Effector memory CD8-positive, alpha-beta T cell (primary cell): ENCODE measurements around the gene PPME1.

Source experiments
- ATAC-seq: fragments of 150-1000 bp; cut with Tn5 transposase; replicated peaks from 2 replicates; pipeline ENCODE4 v1.10.0; 2021; ENCODE audit warnings: mild to moderate bottlenecking, moderate library complexity
- DNase-seq, 3 experiments: peaks; one replicate each; pipeline ENCODE4 v3.0.0; 2021
- H3K27ac Mint-ChIP-seq, 2 donors: one replicate each; pipeline ENCODE4 v1.8.0; 2022; ENCODE audit warnings: mild to moderate bottlenecking in 2 of 2, mixed read lengths in 2 of 2, moderate library complexity in 2 of 2
- H3K27me3 Mint-ChIP-seq, 2 donors: one replicate each; pipeline ENCODE4 v1.8.0; 2022; ENCODE audit warnings: mixed read lengths in 2 of 2
- H3K36me3 Mint-ChIP-seq: one replicate; pipeline ENCODE4 v1.8.0; 2022; ENCODE audit warnings: mild to moderate bottlenecking, moderate library complexity, mixed read lengths; ENCODE audit not compliant: insufficient read depth
- H3K4me1 Mint-ChIP-seq, 2 donors: one replicate each; pipeline ENCODE4 v1.8.0; 2022; ENCODE audit warnings: low read depth in 2 of 2, mixed read lengths in 2 of 2
- H3K4me3 Mint-ChIP-seq, 2 donors: one replicate each; pipeline ENCODE4 v1.8.0; 2022; ENCODE audit warnings: mild to moderate bottlenecking in 2 of 2, mixed read lengths in 2 of 2, moderate library complexity in 2 of 2
- H3K9me3 Mint-ChIP-seq, 2 donors: one replicate each; pipeline ENCODE4 v1.8.0; 2022; ENCODE audit warnings: mixed read lengths in 2 of 2

The PPME1 gene

GRCh38 chr11:74257959-74258553 lies 87.0 kb downstream of the PPME1 start:
- no peak for DNase-seq
- H3K4me3 Mint-ChIP-seq, result no peak overlapping the region
- H3K9me3 Mint-ChIP-seq, result no peaks in the 10 kb centered on the region
- no peak for ATAC-seq
- H3K4me1 Mint-ChIP-seq, result peaks cover 0 to 4% of the 10 kb centered on the region in 2 donors
- no peak overlapping the region for H3K27ac Mint-ChIP-seq
- peaks cover 18 to 25% of the 10 kb centered on the region in 2 donors for H3K27me3 Mint-ChIP-seq
- H3K36me3 Mint-ChIP-seq, result peaks cover 8% of the 10 kb centered on the region

GRCh38 chr11:74262725-74263124 lies 91.6 kb downstream of the PPME1 start:
- ATAC-seq, result no peak
- H3K27ac Mint-ChIP-seq, result no peak overlapping the region
- H3K9me3 Mint-ChIP-seq, result no peaks in the 10 kb centered on the region
- H3K36me3 Mint-ChIP-seq, result no peaks in the 10 kb centered on the region
- no peaks in the 10 kb centered on the region for H3K4me1 Mint-ChIP-seq
- DNase-seq, result no peak
- H3K4me3 Mint-ChIP-seq, result no peak overlapping the region
- peaks cover 19 to 41% of the 10 kb centered on the region in 2 donors for H3K27me3 Mint-ChIP-seq

GRCh38 chr11:74265256-74265655 lies 94.2 kb downstream of the PPME1 start:
- no peak for ATAC-seq

GRCh38 chr11:74267014-74267413 lies 95.9 kb downstream of the PPME1 start:
- Mint-ChIP-seq H3K4me1 (peaks cover 4 to 6% of the 10 kb centered on the region in 2 donors), H3K27ac (no peak overlapping the region), H3K27me3 (peaks cover 30 to 55% of the 10 kb centered on the region in 2 donors), H3K4me3 (no peak overlapping the region), H3K9me3 (no peaks in the 10 kb centered on the region), H3K36me3 (no peaks in the 10 kb centered on the region)
- ATAC-seq (no peak), DNase-seq (no peak)

More at GRCh38 chr11:74265256-74265655, 94.2 kb downstream of the PPME1 start:
- Mint-ChIP-seq H3K4me1 (peaks cover 4 to 6% of the 10 kb centered on the region in 2 donors), H3K27ac (no peak overlapping the region), H3K27me3 (peaks cover 24 to 57% of the 10 kb centered on the region in 2 donors), H3K4me3 (no peak overlapping the region), H3K9me3 (no peaks in the 10 kb centered on the region), H3K36me3 (no peaks in the 10 kb centered on the region)
- DNase-seq, result no peak

DNA sequence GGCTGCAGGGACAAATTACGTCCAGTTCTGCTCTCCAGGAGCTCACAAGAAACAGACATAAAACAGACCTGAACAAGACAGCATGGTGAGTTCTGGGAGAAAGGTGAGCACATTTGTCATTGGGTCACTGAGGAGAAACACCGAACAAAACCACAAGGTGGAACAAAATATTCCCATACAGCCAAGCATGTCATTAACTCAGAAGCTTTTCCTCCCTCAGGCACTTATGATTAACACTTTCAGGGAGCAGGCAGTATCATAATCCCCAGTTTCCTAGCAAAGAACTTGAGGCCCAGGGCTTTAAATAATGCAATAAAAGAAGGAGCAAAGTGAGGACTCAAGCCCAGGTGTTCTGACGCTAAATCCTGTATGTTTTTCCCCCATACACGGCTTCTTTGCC lies 97.4 kb downstream of the PPME1 start:
- H3K4me1 Mint-ChIP-seq, result peaks cover 4 to 6% of the 10 kb centered on the region in 2 donors
- no peak overlapping the region for H3K27ac Mint-ChIP-seq
- no peaks in the 10 kb centered on the region for H3K36me3 Mint-ChIP-seq
- H3K4me3 Mint-ChIP-seq, result no peak overlapping the region
- DNase-seq (no peak), ATAC-seq (no peak)
- no peaks in the 10 kb centered on the region for H3K9me3 Mint-ChIP-seq
- peaks cover 33 to 55% of the 10 kb centered on the region in 2 donors for H3K27me3 Mint-ChIP-seq

DNA sequence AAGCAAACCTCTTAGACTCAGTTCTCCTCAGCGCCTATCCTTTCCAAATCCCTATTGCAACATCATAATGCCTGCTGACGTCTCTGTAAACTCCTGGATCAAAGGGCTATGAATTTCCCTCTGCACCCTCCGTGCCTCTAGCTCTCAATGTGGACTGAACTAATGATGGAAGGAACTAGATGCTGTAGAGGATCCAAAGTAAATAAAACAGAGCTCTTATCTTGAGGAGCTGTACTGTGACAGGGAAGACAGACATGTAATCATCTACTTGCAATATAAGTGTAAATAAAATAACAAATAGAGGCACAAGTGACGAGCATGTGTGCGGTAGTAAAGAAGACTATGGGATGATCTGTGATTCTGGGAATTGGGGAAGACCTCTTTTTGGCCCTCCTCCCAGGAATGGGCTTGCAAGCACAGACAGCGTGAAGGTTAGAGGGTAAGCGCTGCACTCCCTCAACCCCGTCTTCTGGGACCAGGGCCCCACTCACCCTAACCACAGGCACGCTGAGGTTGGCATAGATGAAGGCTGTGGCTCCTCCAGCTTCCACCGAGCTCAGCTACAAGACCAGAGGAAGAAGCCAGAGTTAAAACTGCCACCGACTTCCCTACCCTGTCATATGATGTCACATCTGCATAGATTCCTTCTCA lies 98.2 kb downstream of the PPME1 start:
- peak; percentile 48 for ATAC-seq
- Mint-ChIP-seq H3K27ac (no peak overlapping the region), H3K27me3 (peaks cover 33 to 56% of the 10 kb centered on the region in 2 donors), H3K4me3 (no peak overlapping the region), H3K4me1 (peaks cover 4 to 6% of the 10 kb centered on the region in 2 donors), H3K36me3 (no peaks in the 10 kb centered on the region), H3K9me3 (no peaks in the 10 kb centered on the region)
- no peak for DNase-seq

DNA sequence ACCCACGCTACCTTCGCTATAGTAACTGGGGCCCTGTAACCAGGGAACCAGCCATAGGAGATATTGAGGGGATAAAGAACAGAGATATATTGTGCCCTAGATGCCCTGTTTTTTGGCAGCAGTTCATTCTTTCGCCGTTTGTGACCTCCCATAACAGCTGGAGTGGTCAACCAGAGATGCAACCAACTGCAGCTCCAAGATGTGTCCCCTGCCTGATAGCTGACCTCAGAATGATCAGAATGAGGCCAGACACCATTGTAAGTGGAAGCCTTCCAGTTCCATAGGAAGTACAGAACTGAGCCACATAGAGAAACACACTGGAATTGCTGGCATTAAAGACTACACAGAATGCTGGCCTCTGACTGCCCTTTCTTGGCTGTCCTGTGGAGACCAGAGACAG lies 101.2 kb downstream of the PPME1 start:
- no peaks in the 10 kb centered on the region for H3K36me3 Mint-ChIP-seq
- DNase-seq, result no peak
- no peaks in the 10 kb centered on the region for H3K9me3 Mint-ChIP-seq
- no peak for ATAC-seq
- peaks cover 56 to 68% of the 10 kb centered on the region in 2 donors for H3K27me3 Mint-ChIP-seq
- H3K27ac Mint-ChIP-seq, result no peak overlapping the region
- H3K4me1 Mint-ChIP-seq, result peaks cover 4 to 6% of the 10 kb centered on the region in 2 donors
- H3K4me3 Mint-ChIP-seq, result no peak overlapping the region

GRCh38 chr11:74276581-74276980 lies 105.5 kb downstream of the PPME1 start:
- no peak for DNase-seq
- H3K4me3 Mint-ChIP-seq, result no peak overlapping the region
- no peaks in the 10 kb centered on the region for H3K9me3 Mint-ChIP-seq
- no peaks in the 10 kb centered on the region for H3K4me1 Mint-ChIP-seq
- no peak overlapping the region for H3K27ac Mint-ChIP-seq
- peaks cover 46 to 47% of the 10 kb centered on the region in 2 donors for H3K27me3 Mint-ChIP-seq
- no peak for ATAC-seq
- H3K36me3 Mint-ChIP-seq, result no peaks in the 10 kb centered on the region

GRCh38 chr11:74278103-74278502 lies 107.0 kb downstream of the PPME1 start:
- H3K27ac Mint-ChIP-seq, result no peak overlapping the region
- no peak overlapping the region for H3K4me3 Mint-ChIP-seq
- no peaks in the 10 kb centered on the region for H3K9me3 Mint-ChIP-seq
- H3K27me3 Mint-ChIP-seq, result peaks cover 31 to 32% of the 10 kb centered on the region in 2 donors
- ATAC-seq, result no peak
- no peaks in the 10 kb centered on the region for H3K4me1 Mint-ChIP-seq
- no peaks in the 10 kb centered on the region for H3K36me3 Mint-ChIP-seq
- no peak for DNase-seq

DNA sequence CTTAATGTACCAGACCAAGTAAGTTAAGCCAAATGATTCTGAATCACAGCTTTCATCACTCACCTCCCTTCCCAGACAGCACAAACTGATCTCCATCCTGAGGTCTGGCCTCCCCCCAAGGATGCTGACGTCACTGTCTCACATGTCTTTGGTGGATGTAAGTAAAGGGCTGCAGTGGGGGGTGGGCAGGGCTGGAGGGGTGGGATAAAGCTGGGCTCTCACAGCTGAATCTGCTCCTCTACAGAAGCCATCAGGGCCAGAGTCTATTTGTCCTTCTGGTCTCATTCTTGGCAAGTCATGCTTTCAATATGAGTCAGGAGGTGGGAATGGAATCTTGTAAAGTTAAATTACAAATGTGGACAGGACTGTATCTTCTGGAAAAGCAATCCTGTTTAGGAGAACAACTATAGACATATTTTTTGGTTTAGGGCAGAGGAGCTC lies 107.7 kb downstream of the PPME1 start:
- Mint-ChIP-seq H3K9me3 (no peaks in the 10 kb centered on the region), H3K27me3 (peaks cover 28% of the 10 kb centered on the region in 2 donors), H3K4me3 (no peak overlapping the region), H3K4me1 (no peaks in the 10 kb centered on the region), H3K36me3 (no peaks in the 10 kb centered on the region), H3K27ac (no peak overlapping the region)
- DNase-seq (no peak), ATAC-seq (no peak)

DNA sequence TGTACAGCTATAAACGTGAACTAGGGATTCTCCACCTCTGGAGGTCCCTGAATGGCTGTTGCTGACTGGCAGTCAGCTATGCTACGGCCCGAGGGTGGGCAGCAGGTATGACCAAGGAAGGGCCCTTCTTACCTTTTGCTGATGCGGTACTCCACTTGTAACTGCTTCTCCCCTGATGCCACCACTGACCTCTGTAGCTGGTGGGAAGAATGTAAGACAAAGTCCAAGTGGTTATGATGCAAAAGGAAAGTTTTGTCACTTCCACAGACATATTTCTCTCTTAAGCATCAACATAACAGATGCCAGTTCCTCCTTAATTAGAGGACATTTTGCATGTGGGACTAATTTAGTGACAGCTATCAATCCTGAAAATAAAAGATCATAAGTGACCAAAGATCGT lies 108.2 kb downstream of the PPME1 start:
- DNase-seq (no peak), ATAC-seq (no peak)
- Mint-ChIP-seq H3K4me1 (no peaks in the 10 kb centered on the region), H3K27me3 (peaks cover 28% of the 10 kb centered on the region in 2 donors), H3K27ac (no peak overlapping the region), H3K4me3 (no peak overlapping the region), H3K9me3 (no peaks in the 10 kb centered on the region), H3K36me3 (no peaks in the 10 kb centered on the region)

- ATAC-seq, result no peak
- Mint-ChIP-seq H3K4me1 (no peaks in the 10 kb centered on the region), H3K27ac (no peak overlapping the region), H3K9me3 (no peaks in the 10 kb centered on the region), H3K36me3 (no peaks in the 10 kb centered on the region), H3K4me3 (no peak overlapping the region), H3K27me3 (peaks cover 20 to 28% of the 10 kb centered on the region in 2 donors)
- no peak for DNase-seq
Observed at GRCh38 chr11:74280494-74280893, 109.4 kb downstream of the PPME1 start.

DNA sequence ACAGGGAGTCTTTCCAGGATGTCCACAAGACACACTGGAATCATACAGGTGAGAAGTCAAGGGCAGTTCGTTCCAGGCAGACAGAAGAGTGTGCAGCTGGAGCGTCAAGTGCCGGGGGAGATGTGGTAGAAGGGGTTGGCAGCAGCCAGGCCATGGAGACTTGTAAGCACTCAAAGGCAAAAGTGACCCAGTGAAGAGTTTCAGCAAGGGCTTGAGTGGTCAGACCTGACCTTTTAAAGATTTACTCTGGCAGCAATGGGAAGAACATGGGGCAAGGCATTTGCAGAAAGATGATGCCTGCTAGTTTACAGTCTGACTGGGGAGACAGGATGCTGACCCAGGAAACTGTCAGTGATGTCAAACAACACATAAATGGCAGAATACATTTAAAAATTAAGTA lies 111.3 kb downstream of the PPME1 start:
- peaks cover 23 to 30% of the 10 kb centered on the region in 2 donors for H3K27me3 Mint-ChIP-seq
- H3K36me3 Mint-ChIP-seq, result no peaks in the 10 kb centered on the region
- no peak overlapping the region for H3K4me3 Mint-ChIP-seq
- no peak for DNase-seq
- H3K9me3 Mint-ChIP-seq, result no peaks in the 10 kb centered on the region
- no peak overlapping the region for H3K27ac Mint-ChIP-seq
- ATAC-seq, result no peak
- no peaks in the 10 kb centered on the region for H3K4me1 Mint-ChIP-seq

- no peaks in the 10 kb centered on the region for H3K9me3 Mint-ChIP-seq
- no peaks in the 10 kb centered on the region for H3K4me1 Mint-ChIP-seq
- no peak for DNase-seq
- ATAC-seq, result no peak
- H3K27me3 Mint-ChIP-seq, result peaks cover 23 to 27% of the 10 kb centered on the region in 2 donors
- H3K4me3 Mint-ChIP-seq, result no peak overlapping the region
- H3K36me3 Mint-ChIP-seq, result no peaks in the 10 kb centered on the region
- H3K27ac Mint-ChIP-seq, result no peak overlapping the region
Observed at GRCh38 chr11:74282914-74283371, 111.9 kb downstream of the PPME1 start.
